Measurements from ENCODE around the gene PSMD6. TPM values are rescaled to one million over a fixed set of nuclear protein-coding genes. Genes with fewer than 3 reads are reported as not detected.
A peak's percentile ranks its signal among the peaks of the same experiment; 100 is the strongest.

The PSMD6 gene
- total and polyA plus RNA-seq, 10 of the 15 experiments (the other 5 are each of a cell fraction or from before 2014, with no cell fraction given) = 68.7 to 199 (median 106) TPM

DNA sequence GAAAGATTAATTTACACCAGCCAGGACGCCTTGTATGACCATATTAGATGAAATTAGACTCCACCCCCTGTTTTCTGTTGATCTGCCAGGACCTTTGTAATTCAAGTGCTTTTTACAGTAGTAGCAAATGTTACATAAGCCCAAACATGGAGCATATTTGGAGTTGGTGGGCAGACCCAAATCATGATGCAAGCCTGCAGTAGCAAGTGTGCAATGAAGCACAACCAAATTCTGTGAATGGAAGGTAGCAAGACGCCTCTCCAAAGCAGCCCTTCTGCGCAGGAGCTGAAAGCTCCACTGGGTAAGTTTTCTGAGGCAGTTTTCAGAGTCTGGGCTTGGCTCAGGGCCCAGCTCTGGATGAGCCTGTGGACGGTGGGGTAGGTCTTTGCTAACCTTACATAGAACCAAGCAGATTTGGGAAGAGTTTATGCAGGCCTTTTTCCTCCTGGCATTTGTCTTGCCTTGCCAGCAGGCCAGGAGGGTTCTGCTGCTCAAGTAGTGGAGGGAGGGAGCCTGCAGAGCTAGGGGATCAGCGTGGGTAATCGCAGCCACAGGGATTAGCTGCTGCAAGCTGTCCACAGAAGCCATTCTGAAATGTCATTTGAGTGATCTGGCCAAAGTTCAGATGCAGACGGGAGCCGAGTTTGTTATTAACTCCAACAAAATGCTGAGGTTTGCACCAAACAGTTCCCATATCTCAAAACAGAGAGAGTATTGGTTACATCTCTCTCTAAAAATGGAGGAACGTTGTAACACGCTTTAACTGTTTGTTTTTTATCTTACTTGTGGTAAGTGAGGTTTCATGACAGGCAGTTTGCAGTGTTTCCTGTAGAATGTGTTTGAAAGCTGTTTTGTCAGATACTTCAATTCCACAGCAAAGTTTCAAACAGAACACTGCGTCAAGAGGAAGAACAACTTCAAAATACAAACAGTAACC is 55.4 kb downstream of the PSMD6 start (continued):
- TF ChIP-seq, protein P1, sequence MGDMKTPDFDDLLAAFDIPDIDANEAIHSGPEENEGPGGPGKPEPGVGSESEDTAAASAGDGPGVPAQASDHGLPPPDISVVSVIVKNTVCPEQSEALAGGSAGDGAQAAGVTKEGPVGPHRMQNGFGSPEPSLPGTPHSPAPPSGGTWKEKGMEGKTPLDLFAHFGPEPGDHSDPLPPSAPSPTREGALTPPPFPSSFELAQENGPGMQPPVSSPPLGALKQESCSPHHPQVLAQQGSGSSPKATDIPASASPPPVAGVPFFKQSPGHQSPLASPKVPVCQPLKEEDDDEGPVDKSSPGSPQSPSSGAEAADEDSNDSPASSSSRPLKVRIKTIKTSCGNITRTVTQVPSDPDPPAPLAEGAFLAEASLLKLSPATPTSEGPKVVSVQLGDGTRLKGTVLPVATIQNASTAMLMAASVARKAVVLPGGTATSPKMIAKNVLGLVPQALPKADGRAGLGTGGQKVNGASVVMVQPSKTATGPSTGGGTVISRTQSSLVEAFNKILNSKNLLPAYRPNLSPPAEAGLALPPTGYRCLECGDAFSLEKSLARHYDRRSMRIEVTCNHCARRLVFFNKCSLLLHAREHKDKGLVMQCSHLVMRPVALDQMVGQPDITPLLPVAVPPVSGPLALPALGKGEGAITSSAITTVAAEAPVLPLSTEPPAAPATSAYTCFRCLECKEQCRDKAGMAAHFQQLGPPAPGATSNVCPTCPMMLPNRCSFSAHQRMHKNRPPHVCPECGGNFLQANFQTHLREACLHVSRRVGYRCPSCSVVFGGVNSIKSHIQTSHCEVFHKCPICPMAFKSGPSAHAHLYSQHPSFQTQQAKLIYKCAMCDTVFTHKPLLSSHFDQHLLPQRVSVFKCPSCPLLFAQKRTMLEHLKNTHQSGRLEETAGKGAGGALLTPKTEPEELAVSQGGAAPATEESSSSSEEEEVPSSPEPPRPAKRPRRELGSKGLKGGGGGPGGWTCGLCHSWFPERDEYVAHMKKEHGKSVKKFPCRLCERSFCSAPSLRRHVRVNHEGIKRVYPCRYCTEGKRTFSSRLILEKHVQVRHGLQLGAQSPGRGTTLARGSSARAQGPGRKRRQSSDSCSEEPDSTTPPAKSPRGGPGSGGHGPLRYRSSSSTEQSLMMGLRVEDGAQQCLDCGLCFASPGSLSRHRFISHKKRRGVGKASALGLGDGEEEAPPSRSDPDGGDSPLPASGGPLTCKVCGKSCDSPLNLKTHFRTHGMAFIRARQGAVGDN (IDR thresholded peaks at IDR 0.05) = peak; percentile 35; the same call in 1 of the 2 replicates
- TF ChIP-seq CBX5 (IDR thresholded peaks at IDR 0.05; ENCODE audit: low read depth) = no peak
- TF ChIP-seq SMAD1 (IDR thresholded peaks at IDR 0.05; ENCODE audit: low read depth, partially characterized antibody) = no peak
- TF ChIP-seq MTA3 (IDR thresholded peaks at IDR 0.05; ENCODE audit: borderline replicate concordance, low read length) = no peak
- no peak for TF ChIP-seq EED (IDR thresholded peaks at IDR 0.05; ENCODE audit: low read depth)
- TF ChIP-seq RB1 (IDR thresholded peaks at IDR 0.05; ENCODE audit: borderline replicate concordance) = no peak
- no peak for TF ChIP-seq JUNB (IDR thresholded peaks at IDR 0.05)
- no peak for TF ChIP-seq TAF1 (IDR thresholded peaks at IDR 0.05; ENCODE audit: borderline replicate concordance, low read depth, low read length)
- TF ChIP-seq, protein P2, sequence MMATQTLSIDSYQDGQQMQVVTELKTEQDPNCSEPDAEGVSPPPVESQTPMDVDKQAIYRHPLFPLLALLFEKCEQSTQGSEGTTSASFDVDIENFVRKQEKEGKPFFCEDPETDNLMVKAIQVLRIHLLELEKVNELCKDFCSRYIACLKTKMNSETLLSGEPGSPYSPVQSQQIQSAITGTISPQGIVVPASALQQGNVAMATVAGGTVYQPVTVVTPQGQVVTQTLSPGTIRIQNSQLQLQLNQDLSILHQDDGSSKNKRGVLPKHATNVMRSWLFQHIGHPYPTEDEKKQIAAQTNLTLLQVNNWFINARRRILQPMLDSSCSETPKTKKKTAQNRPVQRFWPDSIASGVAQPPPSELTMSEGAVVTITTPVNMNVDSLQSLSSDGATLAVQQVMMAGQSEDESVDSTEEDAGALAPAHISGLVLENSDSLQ (IDR thresholded peaks at IDR 0.05) = peak; percentile 60; the same call in 1 of the 2 replicates
- TF ChIP-seq, protein P3, sequence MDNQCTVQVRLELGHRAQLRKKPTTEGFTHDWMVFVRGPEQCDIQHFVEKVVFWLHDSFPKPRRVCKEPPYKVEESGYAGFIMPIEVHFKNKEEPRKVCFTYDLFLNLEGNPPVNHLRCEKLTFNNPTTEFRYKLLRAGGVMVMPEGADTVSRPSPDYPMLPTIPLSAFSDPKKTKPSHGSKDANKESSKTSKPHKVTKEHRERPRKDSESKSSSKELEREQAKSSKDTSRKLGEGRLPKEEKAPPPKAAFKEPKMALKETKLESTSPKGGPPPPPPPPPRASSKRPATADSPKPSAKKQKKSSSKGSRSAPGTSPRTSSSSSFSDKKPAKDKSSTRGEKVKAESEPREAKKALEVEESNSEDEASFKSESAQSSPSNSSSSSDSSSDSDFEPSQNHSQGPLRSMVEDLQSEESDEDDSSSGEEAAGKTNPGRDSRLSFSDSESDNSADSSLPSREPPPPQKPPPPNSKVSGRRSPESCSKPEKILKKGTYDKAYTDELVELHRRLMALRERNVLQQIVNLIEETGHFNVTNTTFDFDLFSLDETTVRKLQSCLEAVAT (IDR thresholded peaks at IDR 0.05) = no peak
- peak in 1 of 2 experiments; percentile 62; a peak in 1 of 4 replicates for TF ChIP-seq SRF (IDR thresholded peaks at IDR 0.05; ENCODE audit: low read depth in 2 of 2, low read length in 2 of 2)
- no peak for TF ChIP-seq CHD1 (IDR thresholded peaks at IDR 0.05; ENCODE audit: low read depth, low read length)
- TF ChIP-seq PAX5 (IDR thresholded peaks at IDR 0.05; ENCODE audit: borderline replicate concordance, low read depth, low read length) = peak; percentile 55; the same call in 1 of the 2 replicates
- no peak for TF ChIP-seq SMC3 (IDR thresholded peaks at IDR 0.05; ENCODE audit: borderline replicate concordance, low read length)
- peak; percentile 35; the same call in 1 of the 2 replicates for TF ChIP-seq CBFB (IDR thresholded peaks at IDR 0.05; ENCODE audit: low read depth)
